Epithelial cell of prostate (primary cell): ENCODE measurements around the gene RANBP17.
"Not testable (repeated sequence)": the region's sequence is repeated elsewhere in the genome, so short reads cannot be mapped to it uniquely, and the experiment has no call there.

Experiments used
- DNase-seq: peaks from one replicate; pipeline ENCODE4 v3.0.0-alpha.2; 2011; ENCODE audit warnings: low read depth, low spot score
- H3K27ac ChIP-seq: fragments of 450-650 bp; 2 replicates; pipeline ENCODE4 v1.5.1; 2017; ENCODE audit warnings: mild to moderate bottlenecking

Gene RANBP17

GRCh38 chr5:170863646-170864045, 1.8 kb downstream of the RANBP17 start:
- DNase-seq = no peak
- H3K27ac ChIP-seq = no peak overlapping the region

- no peak for DNase-seq
- H3K27ac ChIP-seq = no peak overlapping the region
Measured at GRCh38 chr5:170865622-170866021, 3.8 kb downstream of the RANBP17 start.

GRCh38 chr5:170867825-170868224, 6.0 kb downstream of the RANBP17 start:
- DNase-seq = no peak
- H3K27ac ChIP-seq = no peak overlapping the region

GRCh38 chr5:170870390-170870789, 8.6 kb downstream of the RANBP17 start:
- not testable (repeated sequence) for H3K27ac ChIP-seq, DNase-seq

GRCh38 chr5:170874017-170874416, 12.2 kb downstream of the RANBP17 start:
- no peak for DNase-seq
- H3K27ac ChIP-seq = no peak overlapping the region

GRCh38 chr5:170875811-170876210, 14.0 kb downstream of the RANBP17 start:
- H3K27ac ChIP-seq = no peak overlapping the region
- no peak for DNase-seq

GRCh38 chr5:170880084-170880483, 18.3 kb downstream of the RANBP17 start:
- DNase-seq = no peak
- no peak overlapping the region for H3K27ac ChIP-seq

- H3K27ac ChIP-seq = no peak overlapping the region
Measured at GRCh38 chr5:170882345-170882744, 20.5 kb downstream of the RANBP17 start.

GRCh38 chr5:170885256-170885655, 23.4 kb downstream of the RANBP17 start:
- DNase-seq = no peak
- H3K27ac ChIP-seq = no peak overlapping the region

More at GRCh38 chr5:170882345-170882744, 20.5 kb downstream of the RANBP17 start:
- no peak for DNase-seq

- no peak overlapping the region for H3K27ac ChIP-seq
- no peak for DNase-seq
Measured at GRCh38 chr5:170885809-170886208, 24.0 kb downstream of the RANBP17 start.

GRCh38 chr5:170886210-170886894, 24.5 kb downstream of the RANBP17 start:
- no peak overlapping the region for H3K27ac ChIP-seq

GRCh38 chr5:170892196-170892595, 30.4 kb downstream of the RANBP17 start:
- DNase-seq = no peak

More at GRCh38 chr5:170886210-170886894, 24.5 kb downstream of the RANBP17 start:
- no peak for DNase-seq

GRCh38 chr5:170894665-170895064, 32.8 kb downstream of the RANBP17 start:
- no peak overlapping the region for H3K27ac ChIP-seq
- no peak for DNase-seq

More at GRCh38 chr5:170892196-170892595, 30.4 kb downstream of the RANBP17 start:
- H3K27ac ChIP-seq = peak overlapping the region; percentile 49

- DNase-seq = no peak
Measured at GRCh38 chr5:170896779-170897178, 35.0 kb downstream of the RANBP17 start.

GRCh38 chr5:170903075-170903474, 41.3 kb downstream of the RANBP17 start:
- H3K27ac ChIP-seq = no peak overlapping the region
- DNase-seq = no peak

More at GRCh38 chr5:170896779-170897178, 35.0 kb downstream of the RANBP17 start:
- no peak overlapping the region for H3K27ac ChIP-seq

GRCh38 chr5:170907758-170908157, 45.9 kb downstream of the RANBP17 start:
- H3K27ac ChIP-seq = no peak overlapping the region
- DNase-seq = no peak

GRCh38 chr5:170913573-170913972, 51.8 kb downstream of the RANBP17 start:
- no peak overlapping the region for H3K27ac ChIP-seq
- no peak for DNase-seq

- DNase-seq = no peak
- H3K27ac ChIP-seq = no peak overlapping the region
Measured at GRCh38 chr5:170917113-170917512, 55.3 kb downstream of the RANBP17 start.

GRCh38 chr5:170920196-170920595, 58.4 kb downstream of the RANBP17 start:
- no peak for DNase-seq
- no peak overlapping the region for H3K27ac ChIP-seq

GRCh38 chr5:170922331-170922730, 60.5 kb downstream of the RANBP17 start:
- not testable (repeated sequence) for H3K27ac ChIP-seq, DNase-seq

- DNase-seq = no peak
Measured at GRCh38 chr5:170923910-170924620, 62.2 kb downstream of the RANBP17 start.

More at GRCh38 chr5:170923910-170924620, 62.2 kb downstream of the RANBP17 start:
- no peak overlapping the region for H3K27ac ChIP-seq
